NCI-H748 treated with DMSO at 0.1 percent for 48 hours (cell line): ENCODE results near the gene UPK2.

ENCODE experiments used
- DNase-seq: peaks from one replicate; lab custom pipeline; 2025; lab: John Stamatoyannopoulos, UW

UPK2 gene

DNA sequence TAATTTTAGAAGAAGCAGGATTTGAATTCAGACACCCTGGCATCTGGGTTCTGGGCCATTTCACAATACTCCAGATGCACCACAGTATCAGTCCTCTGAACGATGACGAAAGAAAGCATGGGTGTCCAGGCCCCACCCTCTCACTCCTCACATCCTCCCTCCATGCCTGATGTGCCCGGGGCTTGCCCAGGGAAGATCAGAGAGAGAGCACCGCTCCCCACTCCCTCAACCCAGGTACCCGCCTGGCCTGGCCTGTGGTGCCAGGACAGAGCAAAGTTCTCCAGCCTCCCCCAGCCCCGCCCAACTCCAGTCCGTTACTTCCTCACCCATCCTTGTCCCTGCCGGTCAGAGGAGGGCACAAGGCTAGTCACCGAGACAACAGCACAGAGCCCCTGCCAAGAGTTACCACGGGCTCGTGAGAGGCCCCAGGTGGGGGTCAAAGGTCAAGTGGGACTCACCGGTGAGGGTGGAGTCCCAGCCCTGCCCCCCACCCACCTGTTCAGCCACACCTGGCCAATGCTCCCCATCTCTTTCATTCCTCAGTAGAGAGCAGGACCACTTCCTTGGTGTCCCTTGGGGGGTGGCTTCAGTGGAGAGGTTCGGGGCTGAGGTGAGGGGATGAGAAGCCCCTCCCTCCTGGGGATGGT is 38.5 kb upstream of the UPK2 start:
- DNase-seq: no peak

GRCh38 chr11:118918128-118918685 is 37.9 kb upstream of the UPK2 start:
- DNase-seq: no peak

GRCh38 chr11:118918686-118919280 is 37.3 kb upstream of the UPK2 start:
- DNase-seq: no peak

GRCh38 chr11:118921121-118921928 is 34.8 kb upstream of the UPK2 start:
- no peak for DNase-seq

GRCh38 chr11:118921929-118922744 is 34.0 kb upstream of the UPK2 start:
- DNase-seq: no peak

DNA sequence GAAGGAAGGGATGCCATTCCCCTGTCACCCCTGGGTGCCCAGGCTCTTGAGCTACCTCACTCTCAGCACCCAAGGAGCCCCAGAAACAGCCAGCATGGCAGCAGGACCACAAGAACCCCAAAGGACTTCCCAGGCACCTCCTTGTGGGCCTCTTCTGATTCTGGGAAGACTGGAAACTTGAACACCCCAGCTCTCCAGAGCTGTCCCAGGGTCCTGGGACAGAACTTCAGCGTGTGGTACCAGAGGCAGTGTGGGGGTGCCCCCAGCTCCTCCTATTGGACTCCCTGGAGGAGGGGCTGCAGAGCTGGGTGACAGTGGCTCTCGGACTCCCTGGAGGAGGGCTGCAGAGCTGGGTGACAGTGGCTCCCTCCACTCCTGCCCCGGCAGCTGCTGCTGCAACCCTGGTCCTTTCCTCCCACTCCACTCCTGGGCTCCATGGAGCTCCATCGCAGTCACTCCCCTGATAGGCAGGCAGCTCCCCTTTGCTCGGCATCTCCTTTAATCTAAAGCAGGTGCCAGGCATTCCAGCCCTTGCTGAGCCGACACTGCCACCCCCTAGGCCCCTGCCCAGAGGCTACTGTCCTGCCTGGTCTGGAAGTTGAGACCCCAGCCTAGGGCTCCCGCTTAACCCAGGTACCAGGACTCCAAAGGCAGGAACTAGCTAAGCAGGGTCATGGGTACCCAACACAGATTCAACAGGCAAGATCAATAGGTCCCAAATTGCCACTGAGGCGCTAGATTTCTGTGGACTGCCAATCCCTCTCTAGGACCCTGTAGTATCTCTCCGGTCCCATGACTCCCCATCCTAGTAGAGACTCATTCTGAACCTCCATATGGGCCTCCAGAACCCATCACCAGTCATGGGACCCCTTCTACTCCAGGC is 33.1 kb upstream of the UPK2 start:
- no peak for DNase-seq

- no peak for DNase-seq
These were observed 32.1 kb upstream of the UPK2 start for GRCh38 chr11:118923721-118924587.

DNA sequence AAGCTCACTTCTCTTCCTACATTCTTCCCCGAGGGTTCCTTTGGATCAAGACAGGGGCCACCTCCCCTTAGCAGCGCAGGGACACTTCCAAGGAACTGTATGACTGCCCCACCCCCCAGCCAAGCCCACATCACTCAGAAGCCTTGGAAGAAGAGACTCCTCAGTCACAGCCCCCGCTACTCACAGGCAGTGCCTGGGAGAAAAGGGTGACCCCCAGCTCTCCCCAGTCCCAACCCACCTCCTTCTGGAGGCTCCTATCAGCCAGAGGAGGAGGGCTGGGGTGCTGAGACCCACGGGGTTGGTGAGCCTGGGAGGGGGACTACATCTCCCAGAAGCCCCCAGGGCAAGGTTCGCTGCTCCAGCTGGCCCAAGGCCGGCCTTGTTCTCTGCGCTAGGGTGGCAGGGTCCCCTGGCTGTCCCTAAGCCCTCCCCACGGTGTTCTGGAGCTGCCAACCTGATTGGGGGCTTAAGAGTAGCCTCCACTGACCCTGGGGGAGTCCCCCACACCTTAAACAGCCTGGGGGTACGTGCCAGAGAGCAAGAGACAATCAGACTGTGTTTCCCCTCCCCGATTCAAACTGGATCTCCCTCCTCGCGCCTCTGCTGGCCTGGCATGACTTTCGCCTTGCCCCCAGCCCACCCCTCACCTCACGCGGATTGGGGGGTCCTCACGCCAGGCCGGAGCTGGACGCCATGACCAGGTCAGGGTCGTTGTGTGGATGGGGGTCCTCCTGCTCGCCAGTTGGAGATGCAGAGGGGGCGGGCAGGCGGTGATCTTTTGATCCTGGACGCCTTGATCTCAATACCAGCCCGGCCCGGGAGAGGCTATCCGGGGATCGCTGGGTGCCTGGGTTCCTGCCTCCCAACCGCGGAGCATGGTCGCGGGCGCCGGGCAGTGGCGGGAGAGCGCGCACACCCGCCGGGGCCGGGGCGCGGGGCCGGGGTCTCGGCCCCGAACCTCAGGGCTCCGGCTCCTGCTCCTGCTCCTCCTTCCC is 31.2 kb upstream of the UPK2 start:
- DNase-seq: no peak

DNA sequence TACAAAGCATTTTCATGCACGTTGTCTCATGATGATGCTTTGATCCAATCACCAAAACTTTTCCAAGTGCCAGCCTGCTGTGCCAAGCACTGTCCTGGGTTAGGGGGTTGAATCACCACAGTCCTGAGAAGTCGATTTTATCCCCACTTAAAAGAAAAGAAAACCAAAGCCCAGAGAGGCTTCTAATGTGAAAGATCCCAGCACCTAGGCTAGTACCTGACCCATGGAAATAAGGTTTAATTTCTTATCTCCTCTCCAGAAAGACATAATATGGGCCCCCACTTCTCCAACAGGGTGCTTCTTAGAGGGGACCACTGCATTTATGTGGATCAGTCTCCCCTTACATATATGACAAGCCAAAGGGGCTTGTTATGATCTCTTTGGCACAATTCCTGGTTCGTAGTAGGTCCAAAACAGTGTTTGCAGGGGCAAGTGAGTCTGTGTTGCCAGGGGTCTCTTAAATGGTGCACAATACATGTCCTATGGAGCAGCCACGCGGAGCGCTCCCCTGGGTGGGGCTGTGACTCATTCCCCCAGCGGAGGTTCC is 28.5 kb upstream of the UPK2 start:
- no peak for DNase-seq

DNA sequence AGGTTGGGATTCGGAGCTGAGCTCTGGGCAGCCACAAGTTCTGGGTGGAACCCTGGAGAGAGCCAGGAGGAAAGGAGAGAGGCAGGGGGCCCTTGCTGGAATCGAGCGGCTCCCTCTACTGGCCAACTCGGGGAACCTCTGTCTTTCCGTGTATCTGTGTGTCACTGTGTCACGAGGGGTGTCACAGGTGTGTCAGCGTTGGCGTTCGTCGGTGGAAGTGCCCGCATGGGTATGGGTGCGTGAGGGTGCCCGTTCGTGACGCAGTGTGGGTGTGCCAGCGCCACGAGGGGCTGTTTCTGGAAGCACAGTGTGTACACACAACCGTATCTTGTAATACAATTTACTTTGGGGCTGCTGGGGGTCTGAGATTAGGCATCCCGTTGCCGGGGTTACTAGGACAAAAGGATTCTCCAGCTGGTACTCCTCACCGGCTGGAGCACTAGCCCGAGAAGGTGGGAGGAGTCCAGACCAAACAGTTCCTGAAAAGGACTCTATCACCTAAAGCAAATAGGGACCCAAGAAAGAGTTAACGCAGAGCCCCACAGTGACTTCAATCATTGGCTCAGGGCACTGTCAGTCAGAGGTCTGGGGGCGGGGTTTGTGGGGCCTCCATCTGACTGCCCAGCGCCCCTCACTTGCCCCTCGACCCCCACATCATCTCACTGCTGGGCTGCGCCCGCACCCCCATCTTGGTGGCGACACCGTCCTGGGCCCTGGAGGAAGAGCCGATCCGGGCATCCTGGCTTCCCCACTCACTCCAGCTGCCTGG is 27.8 kb upstream of the UPK2 start:
- peak; percentile 76 for DNase-seq

GRCh38 chr11:118928870-118929500 is 27.1 kb upstream of the UPK2 start:
- DNase-seq: no peak

DNA sequence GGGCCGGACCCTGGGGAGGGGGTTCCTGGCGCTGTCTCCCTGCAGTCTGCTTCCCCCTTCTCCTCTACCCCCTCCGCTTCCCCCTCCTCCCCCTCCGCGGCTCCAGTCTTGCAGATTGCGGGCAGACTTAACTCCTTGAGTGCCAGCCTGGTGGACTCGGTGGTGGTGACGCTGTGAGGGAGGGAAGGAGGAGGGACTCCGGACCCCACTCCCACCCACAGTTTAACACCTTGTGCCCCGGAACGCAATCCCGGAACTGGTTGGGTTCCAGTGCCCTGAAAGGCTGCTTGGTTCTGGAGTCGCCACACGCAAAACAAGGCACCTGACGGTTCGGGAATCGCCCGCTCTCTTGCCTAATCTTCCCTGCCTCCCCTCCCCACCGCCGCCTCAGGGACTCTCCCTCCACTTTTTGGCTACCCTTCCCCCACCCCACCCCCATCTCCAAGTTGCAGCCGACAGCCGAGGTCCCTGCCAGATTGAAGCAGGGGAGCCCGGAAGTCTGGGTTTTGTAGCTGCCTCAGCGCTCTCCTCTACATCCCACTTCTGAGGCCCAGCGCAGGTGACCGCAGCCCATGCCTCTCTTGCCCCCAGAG is 26.5 kb upstream of the UPK2 start:
- DNase-seq: no peak

GRCh38 chr11:118930094-118930712 is 25.9 kb upstream of the UPK2 start:
- DNase-seq: peak; percentile 66

DNA sequence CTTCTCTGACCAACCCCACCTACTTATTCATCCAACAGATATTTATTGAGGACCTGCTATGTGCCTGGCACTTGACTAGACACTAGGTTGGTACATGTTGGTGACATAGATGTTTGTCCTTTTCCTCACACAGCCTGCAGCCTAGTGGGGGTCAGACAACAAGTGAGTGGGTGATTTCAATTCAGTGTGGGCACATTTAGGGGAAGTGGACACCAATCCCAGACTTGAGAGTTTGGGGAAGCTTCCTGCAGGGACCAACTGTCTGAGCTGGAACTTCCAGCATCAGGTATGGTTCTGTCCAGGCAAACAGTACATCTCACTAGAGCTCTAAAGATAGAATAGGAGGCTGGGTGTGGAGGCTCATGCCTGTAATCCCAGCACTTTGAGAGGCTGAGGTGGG is 24.5 kb upstream of the UPK2 start:
- no peak for DNase-seq

GRCh38 chr11:118933486-118933885 is 22.6 kb upstream of the UPK2 start:
- DNase-seq: no peak

GRCh38 chr11:118935376-118935775 is 20.7 kb upstream of the UPK2 start:
- DNase-seq: no peak
